CD4-positive, alpha-beta T cell (primary cell): Measurements from ENCODE around the gene SMARCA1. TPM values are rescaled to one million over a fixed set of nuclear protein-coding genes. Genes with fewer than 3 reads are reported as not detected.

Experiments used
- ATAC-seq: fragments of 200-7000 bp; cut with Tn5 transposase; one replicate; pipeline ENCODE4 v1.10.0; 2022; ENCODE audit warnings: mild to moderate bottlenecking; ENCODE audit not compliant: poor library complexity
- CTCF ChIA-PET: fragments of 350-600 bp; sonication (Branson Sonifier 250); formaldehyde crosslinking; loops from one replicate; lab custom pipeline; 2021; ENCODE audit warnings: antibody characterized with exemption, inconsistent platforms; lab: Charles Lee
- POLR2A ChIA-PET: fragments of 350-600 bp; sonication (Branson Sonifier 250); formaldehyde crosslinking; loops from one replicate; lab custom pipeline; 2021; ENCODE audit warnings: antibody characterized with exemption, inconsistent platforms; lab: Charles Lee
- DNase-seq, 14 experiments: peaks; one replicate each; pipeline ENCODE4 v3.0.0-alpha.2; 2013 to 2020; ENCODE audit warnings: mixed read lengths in 2 of 14
- H3K27ac ChIP-seq, 2 donors: one replicate each; pipeline versions ENCODE4 v1.5.1 to v1.7.0; 2013; ENCODE audit warnings: low read length in 2 of 2, low read depth in 1 of 2, mild to moderate bottlenecking in 1 of 2
- H3K27me3 ChIP-seq, 2 experiments: 1 replicate in 1 of 2; 2 replicates in 1 of 2; pipeline versions ENCODE4 v1.6.1 to v1.7.0; 2013; ENCODE audit warnings: low read length in 2 of 2, control low read depth in 1 of 2, mild to moderate bottlenecking in 1 of 2, moderate library complexity in 1 of 2; ENCODE audit not compliant: insufficient read depth in 2 of 2, control insufficient read depth in 1 of 2
- H3K36me3 ChIP-seq: one replicate; pipeline ENCODE4 v1.6.1; 2013; ENCODE audit warnings: low read length, control low read depth; ENCODE audit not compliant: insufficient read depth
- H3K4me1 ChIP-seq: one replicate; pipeline ENCODE4 v1.6.1; 2013; ENCODE audit warnings: low read length, control low read depth; ENCODE audit not compliant: insufficient read depth
- H3K4me3 ChIP-seq: one replicate; pipeline ENCODE4 v1.5.1; 2013; ENCODE audit warnings: mild to moderate bottlenecking, low read length, moderate library complexity
- H3K9me3 ChIP-seq, 2 experiments: 1 replicate in 1 of 2; 2 replicates in 1 of 2; pipeline versions ENCODE4 v1.6.1 to v1.7.0; 2013; ENCODE audit warnings: low read length in 2 of 2, mild to moderate bottlenecking in 2 of 2, control low read depth in 1 of 2, moderate library complexity in 1 of 2; ENCODE audit not compliant: control insufficient read depth in 1 of 2, insufficient read depth in 1 of 2
- H3K27ac Mint-ChIP-seq: one replicate; pipeline ENCODE4 v1.8.0; 2020; ENCODE audit warnings: mixed read lengths
- H3K27me3 Mint-ChIP-seq: one replicate; pipeline ENCODE4 v1.8.0; 2021; ENCODE audit warnings: mixed read lengths
- H3K36me3 Mint-ChIP-seq: one replicate; pipeline ENCODE4 v1.8.0; 2021; ENCODE audit warnings: low read depth, mixed read lengths
- H3K4me1 Mint-ChIP-seq: one replicate; pipeline ENCODE4 v1.8.0; 2021; ENCODE audit warnings: low read depth, mixed read lengths
- H3K4me3 Mint-ChIP-seq: one replicate; pipeline ENCODE4 v1.8.0; 2020; ENCODE audit warnings: mild to moderate bottlenecking, mixed read lengths
- H3K9me3 Mint-ChIP-seq: one replicate; pipeline ENCODE4 v1.8.0; 2020; ENCODE audit warnings: mixed read lengths
- intact Hi-C, 2 experiments: fragments of 100-400 bp; cut with DNase I in 1 of 2; cut with micrococcal nuclease in 1 of 2; formaldehyde crosslinking; loops; one replicate each; pipeline versions ENCODE4 v1.15.1 to v1.9.0; 2023 to 2025; cut with DNase I, micrococcal nuclease
- total RNA-seq, 174 experiments: library from RNA in 2 of 174; stranded (reverse) in 2 of 174; gene quantifications; one replicate each; pipeline ENCODE4 v1.2.3 and lab custom pipeline; 2021 to 2026
- TF ChIP-seq, protein P1 (sequence below): fragments of 200-600 bp; IDR thresholded peaks from one replicate; pipeline ENCODE4 v1.8.0; 2022; ENCODE audit warnings: antibody characterized with exemption, mild to moderate bottlenecking

Gene SMARCA1
- total RNA-seq, 2 experiments from 2014 or later: 0.85 to 1.0 TPM

GRCh38 chrX:129525162-129525561 lies 1.9 kb upstream of the SMARCA1 start:
- intact Hi-C loops: no loop called here
- ATAC-seq (no peak), DNase-seq (no peak)
- no peaks in the 10 kb centered on the region for H3K9me3 Mint-ChIP-seq
- ChIA-PET CTCF (interaction anchor here (0.6 kb wide), 1 partner anchor 368 kb away, joined by 3 read pairs; no protein-coding TSS in a partner anchor), POLR2A (no interaction called here)
- H3K4me3 ChIP-seq: no peak overlapping the region
- no peaks in the 10 kb centered on the region for H3K9me3 ChIP-seq
- peaks cover 4% of the 10 kb centered on the region for H3K27me3 Mint-ChIP-seq
- H3K4me1 Mint-ChIP-seq: peaks cover 17% of the 10 kb centered on the region
- TF ChIP-seq, protein P1, sequence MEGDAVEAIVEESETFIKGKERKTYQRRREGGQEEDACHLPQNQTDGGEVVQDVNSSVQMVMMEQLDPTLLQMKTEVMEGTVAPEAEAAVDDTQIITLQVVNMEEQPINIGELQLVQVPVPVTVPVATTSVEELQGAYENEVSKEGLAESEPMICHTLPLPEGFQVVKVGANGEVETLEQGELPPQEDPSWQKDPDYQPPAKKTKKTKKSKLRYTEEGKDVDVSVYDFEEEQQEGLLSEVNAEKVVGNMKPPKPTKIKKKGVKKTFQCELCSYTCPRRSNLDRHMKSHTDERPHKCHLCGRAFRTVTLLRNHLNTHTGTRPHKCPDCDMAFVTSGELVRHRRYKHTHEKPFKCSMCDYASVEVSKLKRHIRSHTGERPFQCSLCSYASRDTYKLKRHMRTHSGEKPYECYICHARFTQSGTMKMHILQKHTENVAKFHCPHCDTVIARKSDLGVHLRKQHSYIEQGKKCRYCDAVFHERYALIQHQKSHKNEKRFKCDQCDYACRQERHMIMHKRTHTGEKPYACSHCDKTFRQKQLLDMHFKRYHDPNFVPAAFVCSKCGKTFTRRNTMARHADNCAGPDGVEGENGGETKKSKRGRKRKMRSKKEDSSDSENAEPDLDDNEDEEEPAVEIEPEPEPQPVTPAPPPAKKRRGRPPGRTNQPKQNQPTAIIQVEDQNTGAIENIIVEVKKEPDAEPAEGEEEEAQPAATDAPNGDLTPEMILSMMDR: no peak
- H3K36me3 ChIP-seq: no peaks in the 10 kb centered on the region
- H3K4me3 Mint-ChIP-seq: peak overlapping the region; percentile 34
- H3K27ac Mint-ChIP-seq: no peak overlapping the region
- H3K27me3 ChIP-seq: no peaks in the 10 kb centered on the region
- no peak overlapping the region for H3K27ac ChIP-seq
- H3K4me1 ChIP-seq: peaks cover 6% of the 10 kb centered on the region
- no peaks in the 10 kb centered on the region for H3K36me3 Mint-ChIP-seq

DNA sequence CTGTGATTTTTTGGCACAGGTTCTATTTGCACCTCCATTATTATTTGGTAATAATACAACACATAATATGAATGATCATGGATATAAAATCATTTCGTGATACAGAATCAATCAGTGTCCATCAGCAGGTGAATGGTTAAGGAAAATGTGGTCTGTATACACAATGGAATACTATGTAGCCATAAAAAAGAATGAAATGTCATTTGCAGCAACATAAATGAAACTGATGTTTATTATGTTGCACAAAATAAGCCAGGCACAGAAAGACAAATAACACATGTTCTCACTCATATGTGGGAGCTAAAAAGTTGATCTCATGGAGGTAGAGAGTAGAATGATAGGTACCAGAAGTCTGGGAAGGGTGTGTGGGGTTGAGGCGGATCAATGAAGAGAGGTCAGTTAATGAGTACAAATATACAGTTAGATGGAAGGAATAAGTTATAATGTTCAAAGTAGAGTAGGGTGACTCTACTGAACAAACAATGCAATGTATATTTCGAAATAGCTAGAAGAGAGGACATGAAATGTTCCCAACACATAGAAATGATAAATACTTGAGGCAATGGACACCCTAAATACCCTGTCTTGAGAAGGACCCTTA lies 1.1 kb upstream of the SMARCA1 start:
- Histone ChIP-seq H3K9me3 (no peaks in the 10 kb centered on the region), H3K4me1 (peaks cover 6% of the 10 kb centered on the region), H3K27ac (no peak overlapping the region), H3K4me3 (no peak overlapping the region), H3K27me3 (no peaks in the 10 kb centered on the region), H3K36me3 (no peaks in the 10 kb centered on the region)
- Mint-ChIP-seq H3K27me3 (peaks cover 4% of the 10 kb centered on the region), H3K27ac (peak overlapping the region; percentile 86), H3K36me3 (no peaks in the 10 kb centered on the region), H3K4me3 (peak overlapping the region; percentile 93), H3K4me1 (peaks cover 17% of the 10 kb centered on the region), H3K9me3 (no peaks in the 10 kb centered on the region)
- ChIA-PET POLR2A (no interaction called here), CTCF (no interaction called here)
- DNase-seq (no peak), ATAC-seq (no peak)
- intact Hi-C loops: no loop called here
- TF ChIP-seq, protein P1: no peak

- ChIA-PET CTCF (interaction anchor here (0.7 kb wide), 1 partner anchor 79 kb away, joined by 3 read pairs; no protein-coding TSS in a partner anchor), POLR2A (no interaction called here)
- ATAC-seq (peak; percentile 48), DNase-seq (peak in 3 of 14 experiments; percentile 20 to 33 (median 27))
- Mint-ChIP-seq H3K27me3 (peaks cover 4% of the 10 kb centered on the region), H3K4me3 (peak overlapping the region; percentile 90), H3K9me3 (no peaks in the 10 kb centered on the region), H3K4me1 (peaks cover 17% of the 10 kb centered on the region), H3K36me3 (no peaks in the 10 kb centered on the region), H3K27ac (peak overlapping the region; percentile 56)
- Histone ChIP-seq H3K4me1 (peaks cover 6% of the 10 kb centered on the region), H3K4me3 (peak overlapping the region; percentile 69), H3K27me3 (no peaks in the 10 kb centered on the region), H3K27ac (no peak overlapping the region), H3K36me3 (no peaks in the 10 kb centered on the region), H3K9me3 (no peaks in the 10 kb centered on the region)
- TF ChIP-seq, protein P1: no peak
- intact Hi-C loops: no loop called here
Observed at GRCh38 chrX:129522184-129523078, 859 bp downstream of the SMARCA1 start.
